SK-N-SH treated with all-trans-retinoic acid at 6 μM for 48 hours (cell line): ENCODE results near the gene VIM.

Experiments used
- BACH2 ChIP-seq: fragments of 250-450 bp; sonication (Bioruptor Pico); IDR thresholded peaks from 2 replicates; pipeline ENCODE4 v1.9.0; 2021; ENCODE audit warnings: mild to moderate bottlenecking, borderline replicate concordance
- OSR1 ChIP-seq: fragments of 250-450 bp; sonication (Bioruptor Pico); IDR thresholded peaks from 2 replicates; pipeline ENCODE4 v1.8.0; 2022; ENCODE audit warnings: moderate library complexity, mild to moderate bottlenecking, inconsistent platforms
- PATZ1 ChIP-seq: fragments of 250-450 bp; sonication (Bioruptor Pico); IDR thresholded peaks from 2 replicates; pipeline ENCODE4 v1.8.0; 2020; ENCODE audit warnings: mild to moderate bottlenecking, moderate library complexity, borderline replicate concordance
- TCF4 ChIP-seq: fragments of 250-450 bp; sonication (Bioruptor Pico); IDR thresholded peaks from 2 replicates; pipeline ENCODE4 v1.8.0; 2021; ENCODE audit warnings: mild to moderate bottlenecking, moderate library complexity, borderline replicate concordance

GRCh38 chr10:17190602-17191001, 37.4 kb upstream of the VIM start:
- TF ChIP-seq PATZ1 (no peak), OSR1 (CRISPR knock-in tag) (no peak), BACH2 (no peak), TCF4 (CRISPR knock-in tag) (no peak)
